Astrocyte (in vitro differentiated cells and primary cell): ENCODE results near the gene CDH13.

ENCODE experiments used
- CTCF ChIP-seq: IDR thresholded peaks from 2 replicates; pipeline ENCODE4 v1.5.1; 2011; ENCODE audit warnings: low read depth, mild to moderate bottlenecking, inconsistent platforms, low read length, moderate library complexity; ENCODE audit not compliant: insufficient read depth
- EZH2 ChIP-seq: IDR thresholded peaks from 2 replicates; pipeline ENCODE4 v1.6.1; 2012; ENCODE audit warnings: mild to moderate bottlenecking, low read length, inconsistent platforms; ENCODE audit not compliant: insufficient read depth

- TF ChIP-seq CTCF: no peak
- TF ChIP-seq EZH2: no peak
These were observed 1021.6 kb downstream of the CDH13 start for GRCh38 chr16:83648347-83648746.
